HCT116 (cell line): ENCODE results near the gene RCL1. TPM values are rescaled to one million over a fixed set of nuclear protein-coding genes. Genes with fewer than 3 reads are reported as not detected.

Source experiments
- ATAC-seq: fragments of 200-7000 bp; cut with Tn5 transposase; 2 replicates; pipeline ENCODE4 v1.9.1; 2020; ENCODE audit warnings: mild to moderate bottlenecking, moderate library complexity
- BruUV-seq: library from RNA; stranded (reverse); fragments of 400-500 nt; replicated peaks from 2 replicates; lab custom pipeline; 2021; lab: Mats Ljungman, UMichigan
- CTCF ChIA-PET: fragments of 300-600 bp; sonication (Branson Sonifier 250); formaldehyde crosslinking; loops from one replicate; lab custom pipeline; 2021; ENCODE audit warnings: antibody characterized with exemption; lab: Charles Lee
- POLR2A ChIA-PET: fragments of 300-600, 350-600 bp; sonication (Branson Sonifier 250); formaldehyde crosslinking; loops from one replicate; lab custom pipeline; 2021; ENCODE audit warnings: antibody characterized with exemption; lab: Charles Lee
- RAD21 ChIA-PET, 2 experiments: fragments of 300-600 bp; sonication (Branson Sonifier 250); formaldehyde crosslinking; loops; one replicate each; lab custom pipeline; 2023; ENCODE audit warnings: low total read pairs in 2 of 2; ENCODE audit not compliant: uncharacterized antibody in 2 of 2, unreplicated experiment in 2 of 2, low non-redundant PET in 1 of 2; lab: Charles Lee
- DNase-seq: peaks from one replicate; pipeline ENCODE4 v3.0.0-alpha.2; 2010; ENCODE audit warnings: low read depth, low spot score
- H2AFZ ChIP-seq: fragments of 200-600 bp; shearing (Covaris generic), sonication (generic); 2 replicates; pipeline ENCODE4 v1.6.1; 2017; ENCODE audit warnings: low read depth, mixed run types, mixed read lengths, antibody characterized with exemption, low read length; ENCODE audit not compliant: poor library complexity, severe bottlenecking
- H3K27ac ChIP-seq: 2 replicates; pipeline ENCODE4 v1.5.1; 2012; ENCODE audit warnings: low read depth, low read length
- H3K27me3 ChIP-seq: fragments of 200-600 bp; sonication (generic); 2 replicates; pipeline ENCODE4 v1.6.1; 2016; ENCODE audit warnings: mixed run types, low read length, mixed read lengths; ENCODE audit not compliant: insufficient read depth
- H3K36me3 ChIP-seq, 2 experiments: fragments of 200-500 bp in 1 of 2; fragments of 200-600 bp in 1 of 2; sonication (Bioruptor generic) in 1 of 2; sonication (generic) in 1 of 2; 2 replicates each; pipeline versions ENCODE4 v1.5.1 to v1.6.1; 2014 to 2016; ENCODE audit warnings: low read length in 2 of 2, inconsistent platforms in 1 of 2, mixed read lengths in 1 of 2, mixed run types in 1 of 2; ENCODE audit not compliant: insufficient read depth in 2 of 2, control insufficient read depth in 1 of 2
- H3K4me1 ChIP-seq, 2 experiments: fragments of 200-600 bp in 1 of 2; sonication (generic) in 1 of 2; 2 replicates each; pipeline versions ENCODE4 v1.5.1 to v1.6.1; 2012 to 2017; ENCODE audit warnings: low read length in 2 of 2, inconsistent platforms in 1 of 2, mild to moderate bottlenecking in 1 of 2, mixed read lengths in 1 of 2, mixed run types in 1 of 2, moderate library complexity in 1 of 2; ENCODE audit not compliant: insufficient read depth in 2 of 2, control insufficient read depth in 1 of 2
- H3K4me2 ChIP-seq: fragments of 200-600 bp; sonication (generic); 2 replicates; pipeline ENCODE4 v1.6.1; 2017; ENCODE audit warnings: mixed run types, low read length, mixed read lengths
- H3K4me3 ChIP-seq, 2 experiments: fragments of 200-600 bp in 1 of 2; sonication (generic) in 1 of 2; replicated peaks in 1 of 2; 2 replicates each; pipeline ENCODE4 v1.5.1; 2011 to 2016; ENCODE audit warnings: low read length in 2 of 2, control low read depth in 1 of 2, low read depth in 1 of 2, mild to moderate bottlenecking in 1 of 2, mixed read lengths in 1 of 2, mixed run types in 1 of 2
- H3K79me2 ChIP-seq: fragments of 200-600 bp; sonication (generic); 2 replicates; pipeline ENCODE4 v1.6.1; 2017; ENCODE audit warnings: mild to moderate bottlenecking, mixed run types, low read length, moderate library complexity, mixed read lengths; ENCODE audit not compliant: insufficient read depth
- H3K9ac ChIP-seq: fragments of 200-600 bp; sonication (generic); 2 replicates; pipeline ENCODE4 v1.6.1; 2016; ENCODE audit warnings: low read length, mixed read lengths
- H3K9me2 ChIP-seq: fragments of 200-600 bp; sonication (generic), shearing (Covaris generic); 2 replicates; pipeline ENCODE4 v1.6.1; 2017; ENCODE audit warnings: mixed run types, mild to moderate bottlenecking, moderate library complexity; ENCODE audit not compliant: insufficient read depth
- H3K9me3 ChIP-seq, 2 experiments: fragments of 200-500 bp in 1 of 2; fragments of 200-600 bp in 1 of 2; sonication (Bioruptor generic) in 1 of 2; sonication (generic) in 1 of 2; 2 replicates each; pipeline ENCODE4 v1.6.1; 2014 to 2017; ENCODE audit warnings: low read length in 2 of 2, mixed read lengths in 2 of 2, inconsistent platforms in 1 of 2, low read depth in 1 of 2, mild to moderate bottlenecking in 1 of 2, mixed run types in 1 of 2, moderate library complexity in 1 of 2; ENCODE audit not compliant: control insufficient read depth in 1 of 2, insufficient read depth in 1 of 2
- H4K20me1 ChIP-seq: fragments of 200-600 bp; sonication (generic), shearing (Covaris generic); 2 replicates; pipeline ENCODE4 v1.6.1; 2017; ENCODE audit warnings: mixed run types, mild to moderate bottlenecking, moderate library complexity; ENCODE audit not compliant: insufficient read depth
- ATF3 ChIP-seq: IDR thresholded peaks from 2 replicates; pipeline ENCODE4 v1.6.1; 2012
- CTCF ChIP-seq, 3 experiments: fragments of 200-600 bp in 1 of 3; sonication (generic) in 1 of 3; IDR thresholded peaks in 2 of 3; conservative IDR thresholded peaks in 1 of 3; 2 replicates each; pipeline ENCODE4 v1.5.1; 2012 to 2017; ENCODE audit warnings: low read depth in 2 of 3, low read length in 2 of 3, antibody characterized with exemption in 1 of 3, borderline replicate concordance in 1 of 3, control low read depth in 1 of 3, mild to moderate bottlenecking in 1 of 3, mixed read lengths in 1 of 3, mixed run types in 1 of 3, moderate library complexity in 1 of 3; ENCODE audit not compliant: insufficient read depth in 1 of 3
- RAD21 ChIP-seq: IDR thresholded peaks from 2 replicates; pipeline ENCODE4 v1.6.1; 2012; ENCODE audit warnings: low read depth, mild to moderate bottlenecking
- YY1 ChIP-seq: IDR thresholded peaks from 2 replicates; pipeline ENCODE4 v1.6.1; 2011; ENCODE audit warnings: low read length, low read depth, moderate library complexity, mild to moderate bottlenecking; ENCODE audit not compliant: insufficient replicate concordance; ENCODE audit errors: extremely low read depth
- intact Hi-C: fragments of 100-400 bp; cut with micrococcal nuclease; formaldehyde crosslinking; loops from 2 replicates; pipeline ENCODE4 v1.10.0; 2022
- total RNA-seq: library from RNA; stranded (reverse); gene quantifications from one replicate; pipeline ENCODE4 v1.2.1, GENCODE V29; 2021; ENCODE audit not compliant: unreplicated experiment

Gene RCL1
- total RNA-seq, 1 experiment from 2014 or later: 29.9 TPM

- TF ChIP-seq YY1: no peak
- TF ChIP-seq, all 23 proteins: peak for 0
Measured at GRCh38 chr9:4844056-4844838, 51.5 kb downstream of the RCL1 start (continued).

GRCh38 chr9:4849369-4849768 lies 56.6 kb downstream of the RCL1 start:
- CTCF ChIA-PET: no interaction called here
- Histone ChIP-seq H3K4me2 (no peak overlapping the region), H3K4me1 (no peaks in the 10 kb centered on the region), H3K9ac (no peak overlapping the region), H3K79me2 (no peaks in the 10 kb centered on the region), H3K9me2 (no peaks in the 10 kb centered on the region), H3K9me3 (no peaks in the 10 kb centered on the region), H2AFZ (no peak overlapping the region), H3K36me3 (peaks cover 24 to 25% of the 10 kb centered on the region in 2 experiments; a peak in 3 of 4 replicates), H3K4me3 (no peak overlapping the region), H3K27me3 (no peaks in the 10 kb centered on the region), H4K20me1 (no peaks in the 10 kb centered on the region), H3K27ac (no peak overlapping the region)
- RAD21 ChIA-PET: no interaction called here
- intact Hi-C loops: loop anchor here (5.0 kb wide), 1 partner anchor 138 kb away; the partner anchor contains the start of gene JAK2
- POLR2A ChIA-PET: no interaction called here
- no peak for DNase-seq
- no peak for ATAC-seq
- BruUV-seq: no TSS peak
- TF ChIP-seq RAD21: peak; percentile 22; the same call in 1 of the 2 replicates
- TF ChIP-seq ATF3: no peak
- peak in 1 of 3 experiments; percentile 18; a peak in 1 of 6 replicates for TF ChIP-seq CTCF (IDR thresholded peaks at IDR 0.05 in 2 of 3, conservative IDR thresholded peaks at IDR 0.05 in 1 of 3; ENCODE audit: borderline replicate concordance in 1 of 3, insufficient read depth in 1 of 3, low read depth in 2 of 3, low read length in 2 of 3)
